MM.1S (cell line): ENCODE data around the gene MYO1B.

Source experiments
- CTCF ChIP-seq: fragments of 300-600 bp; sonication (generic); IDR thresholded peaks from 2 replicates; pipeline ENCODE4 v1.5.1; 2016; ENCODE audit warnings: antibody characterized with exemption, low read length, mixed read lengths
- EZH2 ChIP-seq: fragments of 300-600 bp; sonication (generic); optimal IDR thresholded peaks from 2 replicates; pipeline ENCODE3; 2017; ENCODE audit warnings: low read depth, mild to moderate bottlenecking, antibody characterized with exemption, low read length, mixed read lengths

GRCh38 chr2:191374939-191375338, 129.7 kb downstream of the MYO1B start:
- TF ChIP-seq CTCF: no peak
- TF ChIP-seq EZH2: no peak
